ENCODE measurements around the gene FBXO30. TPM values are rescaled to one million over a fixed set of nuclear protein-coding genes. Genes with fewer than 3 reads are reported as not detected.

Gene FBXO30
- total RNA-seq, 5 donors from 2014 or later (not counting 1 experiment from before 2014, with no cell fraction given): 2.5 to 6.2 (median 5.0) TPM

GRCh38 chr6:145814035-145814500, 527 bp downstream of the FBXO30 start:
- Mint-ChIP-seq H3K27me3 (no peaks in the 10 kb centered on the region), H3K27ac (peak overlapping the region; percentile 2 to 18), H3K9me3 (no peaks in the 10 kb centered on the region), H3K36me3 (no peaks in the 10 kb centered on the region), H3K4me1 (peaks cover 43 to 51% (median 50%) of the 10 kb centered on the region in 3 donors), H3K4me3 (peak overlapping the region; percentile 76 to 89 (median 80))
- peak; percentile 10 to 33 (median 28) for ATAC-seq (replicated peaks in 1 of 4)
- ChIA-PET POLR2A (interaction anchor here in 1 of 2 donors (1.9 kb wide), 1 partner anchor 76 kb away, joined by 7 read pairs; no protein-coding TSS in a partner anchor), CTCF (interaction anchor here (0.6 to 1.4 kb wide), 8 partner anchors 9 to 150 kb away, joined by 3 to 16 read pairs (median 4); partner anchors contain the start of genes SHPRH (in 2 of the 2) and EPM2A (in 1 of the 2))
- no peak overlapping the region for H3K27ac ChIP-seq (ENCODE audit: low read length)
- 1% methylated on average over 33 of the region's 33 CpGs for WGBS (ENCODE audit: insufficient coverage)
- DNase-seq: peak in 8 of 35 experiments; percentile 1 to 35 (median 6)
- no peaks in the 10 kb centered on the region for H3K27me3 ChIP-seq (replicated peaks in 1 of 2; ENCODE audit: control insufficient read depth in 2 of 2, extremely low read depth in 1 of 2, insufficient read depth in 2 of 2, low read length in 1 of 2)
- no peaks in the 10 kb centered on the region for H3K36me3 ChIP-seq (ENCODE audit: control insufficient read depth in 2 of 2, extremely low read depth in 1 of 2, insufficient read depth in 1 of 2, low read length in 1 of 2)
- no peaks in the 10 kb centered on the region for H3K9me3 ChIP-seq
- H3K4me3 ChIP-seq (ENCODE audit: control insufficient read depth in 1 of 2, extremely low read depth in 1 of 2, low read length in 1 of 2): peak overlapping the region; percentile 76 to 84
- peaks cover 12 to 17% of the 10 kb centered on the region in 2 experiments for H3K4me1 ChIP-seq (ENCODE audit: control insufficient read depth in 1 of 2, extremely low read depth in 1 of 2, insufficient read depth in 2 of 2, low read length in 2 of 2)

- Histone ChIP-seq H3K36me3 (ENCODE audit: control insufficient read depth in 2 of 2, extremely low read depth in 1 of 2, insufficient read depth in 1 of 2, low read length in 1 of 2) (no peaks in the 10 kb centered on the region), H3K9me3 (no peaks in the 10 kb centered on the region), H3K27ac (ENCODE audit: low read length) (no peak overlapping the region), H3K4me1 (ENCODE audit: control insufficient read depth in 1 of 2, extremely low read depth in 1 of 2, insufficient read depth in 2 of 2, low read length in 2 of 2) (peaks cover 12 to 17% of the 10 kb centered on the region in 2 experiments), H3K27me3 (replicated peaks in 1 of 2; ENCODE audit: control insufficient read depth in 2 of 2, extremely low read depth in 1 of 2, insufficient read depth in 2 of 2, low read length in 1 of 2) (no peaks in the 10 kb centered on the region), H3K4me3 (ENCODE audit: control insufficient read depth in 1 of 2, extremely low read depth in 1 of 2, low read length in 1 of 2) (peak overlapping the region; percentile 76 to 84)
- ATAC-seq (replicated peaks in 1 of 4) (no peak), DNase-seq (no peak)
- H3K4me1 Mint-ChIP-seq: peaks cover 43 to 51% (median 51%) of the 10 kb centered on the region in 3 donors
- peak overlapping the region; percentile 76 to 89 (median 80) for H3K4me3 Mint-ChIP-seq
- no peaks in the 10 kb centered on the region for H3K36me3 Mint-ChIP-seq
- WGBS (ENCODE audit: insufficient coverage): 24% methylated on average over 3 of the region's 12 CpGs
- POLR2A ChIA-PET: no interaction called here
- no peaks in the 10 kb centered on the region for H3K27me3 Mint-ChIP-seq
- no peaks in the 10 kb centered on the region for H3K9me3 Mint-ChIP-seq
- CTCF ChIA-PET: interaction anchor here in 1 of 2 donors (1.0 kb wide), 1 partner anchor 80 kb away, joined by 4 read pairs; no protein-coding TSS in a partner anchor
- H3K27ac Mint-ChIP-seq: peak overlapping the region; percentile 2 to 18
These were observed 1.1 kb downstream of the FBXO30 start for GRCh38 chr6:145813285-145814034.

- no peaks in the 10 kb centered on the region for H3K9me3 ChIP-seq
- DNase-seq (no peak), ATAC-seq (replicated peaks in 1 of 4) (no peak)
- H3K4me3 Mint-ChIP-seq: no peak overlapping the region
- H3K4me1 Mint-ChIP-seq: peaks cover 44 to 49% (median 48%) of the 10 kb centered on the region in 3 donors
- no peak overlapping the region for H3K27ac ChIP-seq (ENCODE audit: low read length)
- H3K9me3 Mint-ChIP-seq: no peaks in the 10 kb centered on the region
- ChIA-PET CTCF (no interaction called here), POLR2A (interaction anchor here in 1 of 2 donors (1.5 kb wide), 1 partner anchor 76 kb away, joined by 5 read pairs; the partner anchor contains the start of gene EPM2A)
- peaks cover 9% of the 10 kb centered on the region for H3K36me3 Mint-ChIP-seq
- no peaks in the 10 kb centered on the region for H3K27me3 Mint-ChIP-seq
- H3K36me3 ChIP-seq (ENCODE audit: control insufficient read depth in 2 of 2, extremely low read depth in 1 of 2, insufficient read depth in 1 of 2, low read length in 1 of 2): no peaks in the 10 kb centered on the region
- H3K4me1 ChIP-seq (ENCODE audit: control insufficient read depth in 1 of 2, extremely low read depth in 1 of 2, insufficient read depth in 2 of 2, low read length in 2 of 2): peaks cover 12 to 17% of the 10 kb centered on the region in 2 experiments
- H3K27ac Mint-ChIP-seq: no peak overlapping the region
- H3K4me3 ChIP-seq (ENCODE audit: control insufficient read depth in 1 of 2, extremely low read depth in 1 of 2, low read length in 1 of 2): no peak overlapping the region
- no CpG with 5 or more reads among the region's 1 CpG for WGBS (ENCODE audit: insufficient coverage)
- no peaks in the 10 kb centered on the region for H3K27me3 ChIP-seq (replicated peaks in 1 of 2; ENCODE audit: control insufficient read depth in 2 of 2, extremely low read depth in 1 of 2, insufficient read depth in 2 of 2, low read length in 1 of 2)
These were observed 2.9 kb downstream of the FBXO30 start for GRCh38 chr6:145811741-145812140.

GRCh38 chr6:145809785-145810184, 4.8 kb downstream of the FBXO30 start:
- Mint-ChIP-seq H3K36me3 (peaks cover 24% of the 10 kb centered on the region), H3K27ac (no peak overlapping the region), H3K4me1 (peaks cover 36 to 37% (median 37%) of the 10 kb centered on the region in 3 donors), H3K9me3 (no peaks in the 10 kb centered on the region), H3K4me3 (no peak overlapping the region), H3K27me3 (no peaks in the 10 kb centered on the region)
- no peak overlapping the region for H3K4me3 ChIP-seq (ENCODE audit: control insufficient read depth in 1 of 2, extremely low read depth in 1 of 2, low read length in 1 of 2)
- no peaks in the 10 kb centered on the region for H3K9me3 ChIP-seq
- ATAC-seq (replicated peaks in 1 of 4) (no peak), DNase-seq (no peak)
- H3K4me1 ChIP-seq (ENCODE audit: control insufficient read depth in 1 of 2, extremely low read depth in 1 of 2, insufficient read depth in 2 of 2, low read length in 2 of 2): peaks cover 0 to 8% of the 10 kb centered on the region in 2 experiments
- H3K27ac ChIP-seq (ENCODE audit: low read length): no peak overlapping the region
- WGBS (ENCODE audit: insufficient coverage): no CpG with 5 or more reads among the region's 1 CpG
- H3K36me3 ChIP-seq (ENCODE audit: control insufficient read depth in 2 of 2, extremely low read depth in 1 of 2, insufficient read depth in 1 of 2, low read length in 1 of 2): peaks cover 0 to 10% of the 10 kb centered on the region in 2 donors
- POLR2A ChIA-PET: interaction anchor here in 1 of 2 donors (0.5 kb wide), 1 partner anchor 30 kb away, joined by 3 read pairs; no protein-coding TSS in a partner anchor
- no peaks in the 10 kb centered on the region for H3K27me3 ChIP-seq (replicated peaks in 1 of 2; ENCODE audit: control insufficient read depth in 2 of 2, extremely low read depth in 1 of 2, insufficient read depth in 2 of 2, low read length in 1 of 2)
- CTCF ChIA-PET: interaction anchor here in 1 of 2 donors (1.2 kb wide), 1 partner anchor 163 kb away, joined by 3 read pairs; no protein-coding TSS in a partner anchor

GRCh38 chr6:145809211-145809610, 5.4 kb downstream of the FBXO30 start:
- H3K4me1 Mint-ChIP-seq: peaks cover 36 to 37% (median 37%) of the 10 kb centered on the region in 3 donors
- no peak for DNase-seq
- Histone ChIP-seq H3K4me1 (ENCODE audit: control insufficient read depth in 1 of 2, extremely low read depth in 1 of 2, insufficient read depth in 2 of 2, low read length in 2 of 2) (peaks cover 0 to 8% of the 10 kb centered on the region in 2 experiments), H3K4me3 (ENCODE audit: control insufficient read depth in 1 of 2, extremely low read depth in 1 of 2, low read length in 1 of 2) (no peak overlapping the region), H3K9me3 (no peaks in the 10 kb centered on the region), H3K27ac (ENCODE audit: low read length) (no peak overlapping the region), H3K27me3 (replicated peaks in 1 of 2; ENCODE audit: control insufficient read depth in 2 of 2, extremely low read depth in 1 of 2, insufficient read depth in 2 of 2, low read length in 1 of 2) (no peaks in the 10 kb centered on the region), H3K36me3 (ENCODE audit: control insufficient read depth in 2 of 2, extremely low read depth in 1 of 2, insufficient read depth in 1 of 2, low read length in 1 of 2) (peaks cover 0 to 14% of the 10 kb centered on the region in 2 donors)
- CTCF ChIA-PET: interaction anchor here in 1 of 2 donors (1.2 kb wide), 1 partner anchor 164 kb away, joined by 3 read pairs; no protein-coding TSS in a partner anchor
- no peaks in the 10 kb centered on the region for H3K9me3 Mint-ChIP-seq
- no peak overlapping the region for H3K27ac Mint-ChIP-seq
- H3K4me3 Mint-ChIP-seq: no peak overlapping the region
- peaks cover 29% of the 10 kb centered on the region for H3K36me3 Mint-ChIP-seq
- ATAC-seq (replicated peaks in 1 of 4): peak in 1 of 4 experiments; percentile 47
- POLR2A ChIA-PET: interaction anchor here in 1 of 2 donors (0.5 kb wide), 1 partner anchor 30 kb away, joined by 3 read pairs; no protein-coding TSS in a partner anchor
- no peaks in the 10 kb centered on the region for H3K27me3 Mint-ChIP-seq

GRCh38 chr6:145808239-145808638, 6.4 kb downstream of the FBXO30 start:
- POLR2A ChIA-PET: no interaction called here

More at GRCh38 chr6:145808239-145808638, 6.4 kb downstream of the FBXO30 start:
- WGBS (ENCODE audit: insufficient coverage): 100% methylated on average over 1 of the region's 2 CpGs
- Histone ChIP-seq H3K4me1 (ENCODE audit: control insufficient read depth in 1 of 2, extremely low read depth in 1 of 2, insufficient read depth in 2 of 2, low read length in 2 of 2) (peaks cover 0 to 3% of the 10 kb centered on the region in 2 experiments), H3K9me3 (no peaks in the 10 kb centered on the region), H3K27me3 (replicated peaks in 1 of 2; ENCODE audit: control insufficient read depth in 2 of 2, extremely low read depth in 1 of 2, insufficient read depth in 2 of 2, low read length in 1 of 2) (no peaks in the 10 kb centered on the region), H3K4me3 (ENCODE audit: control insufficient read depth in 1 of 2, extremely low read depth in 1 of 2, low read length in 1 of 2) (no peak overlapping the region), H3K36me3 (ENCODE audit: control insufficient read depth in 2 of 2, extremely low read depth in 1 of 2, insufficient read depth in 1 of 2, low read length in 1 of 2) (peaks cover 0 to 14% of the 10 kb centered on the region in 2 donors), H3K27ac (ENCODE audit: low read length) (no peak overlapping the region)
- no peaks in the 10 kb centered on the region for H3K27me3 Mint-ChIP-seq
- no peak overlapping the region for H3K4me3 Mint-ChIP-seq
- H3K4me1 Mint-ChIP-seq: peaks cover 28 to 29% (median 29%) of the 10 kb centered on the region in 3 donors
- H3K27ac Mint-ChIP-seq: no peak overlapping the region
- ATAC-seq (replicated peaks in 1 of 4): no peak
- H3K36me3 Mint-ChIP-seq: peaks cover 33% of the 10 kb centered on the region
- no peaks in the 10 kb centered on the region for H3K9me3 Mint-ChIP-seq
- DNase-seq: no peak
- CTCF ChIA-PET: interaction anchor here (0.5 to 0.6 kb wide), 3 partner anchors 72 to 168 kb away, joined by 3 to 4 read pairs (median 3); no protein-coding TSS in a partner anchor
